SK-N-MC (cell line): ENCODE data around the gene PAEP.
"Not testable (repeated sequence)": the region's sequence is repeated elsewhere in the genome, so short reads cannot be mapped to it uniquely, and the experiment has no call there.

Experiments
- DNase-seq: peaks from one replicate; pipeline ENCODE4 v3.0.0-alpha.2; 2011; ENCODE audit warnings: low read depth, low spot score
- H3K27ac ChIP-seq: fragments of 200-600 bp; sonication (generic); 2 replicates; pipeline ENCODE4 v1.5.1; 2016; ENCODE audit warnings: mixed run types
- H3K36me3 ChIP-seq: fragments of 200-600 bp; sonication (generic); 2 replicates; pipeline ENCODE4 v1.6.1; 2017; ENCODE audit warnings: antibody characterized with exemption, low read length, mixed read lengths; ENCODE audit not compliant: insufficient read depth
- H3K4me3 ChIP-seq: fragments of 200-600 bp; sonication (generic); 2 replicates; pipeline ENCODE4 v1.5.1; 2016
- H3K9ac ChIP-seq: fragments of 200-600 bp; sonication (generic); 2 replicates; pipeline ENCODE4 v1.8.0; 2017; ENCODE audit warnings: mixed run types, mixed read lengths; ENCODE audit not compliant: insufficient read length
- H3K9me3 ChIP-seq: fragments of 200-600 bp; sonication (generic); 2 replicates; pipeline ENCODE4 v1.6.1; 2017; ENCODE audit warnings: low read depth, mild to moderate bottlenecking, antibody characterized with exemption, low read length, moderate library complexity, mixed read lengths
- EZH2 ChIP-seq: fragments of 200-600 bp; sonication (generic); IDR thresholded peaks from one replicate; pipeline ENCODE4 v1.6.1; 2017; ENCODE audit warnings: antibody characterized with exemption
- FOXP2 ChIP-seq: optimal IDR thresholded peaks from 2 replicates; pipeline ENCODE3; 2011; ENCODE audit warnings: mild to moderate bottlenecking, moderate library complexity; ENCODE audit not compliant: insufficient read depth; ENCODE audit errors: extremely low read length, control extremely low read depth
- POLR2AphosphoS5 ChIP-seq: IDR thresholded peaks from 2 replicates; pipeline ENCODE4 v1.6.1; 2012; ENCODE audit warnings: mild to moderate bottlenecking, low read depth, low read length, borderline replicate concordance

The PAEP gene

DNA sequence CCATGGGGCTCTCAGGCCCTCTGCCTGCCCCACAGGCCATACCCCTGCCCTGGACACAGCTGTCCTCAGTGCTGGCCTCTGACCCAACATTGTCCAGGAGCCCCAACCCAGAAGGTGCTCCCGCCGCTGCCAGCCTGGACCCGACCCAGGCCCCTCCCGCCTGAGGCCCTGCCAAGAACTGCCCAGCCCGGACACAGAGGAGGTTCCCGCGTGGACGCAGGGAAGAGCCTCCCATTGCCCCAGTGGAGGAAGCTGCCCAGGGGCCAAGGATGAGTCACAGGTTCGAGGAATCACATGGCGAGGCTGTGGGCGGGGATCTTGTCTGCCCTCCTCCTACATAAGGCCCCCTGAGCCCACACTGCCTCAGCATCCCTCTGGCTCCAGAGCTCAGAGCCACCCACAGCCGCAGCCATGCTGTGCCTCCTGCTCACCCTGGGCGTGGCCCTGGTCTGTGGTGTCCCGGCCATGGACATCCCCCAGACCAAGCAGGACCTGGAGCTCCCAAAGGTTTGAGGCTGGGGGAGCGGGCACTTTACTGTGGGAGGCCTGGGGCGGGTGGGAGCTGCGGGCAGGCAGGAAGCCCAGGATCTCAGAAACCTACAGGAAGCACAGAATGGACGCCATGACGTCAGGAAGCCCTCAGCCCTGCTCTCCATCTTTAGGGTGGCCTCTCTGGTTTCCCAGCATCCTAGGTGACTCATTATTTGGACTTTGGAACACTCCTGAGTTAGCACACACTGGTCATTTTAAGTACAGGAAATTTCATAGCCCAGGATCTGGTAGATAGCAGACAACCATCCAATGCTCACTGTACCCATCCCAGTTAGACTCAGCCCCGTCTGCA, at the start of gene PAEP:
TSS of gene PAEP (plus strand) at position 366 of the 844 bp plus-strand sequence.
- TF ChIP-seq FOXP2: no peak
- no peak for TF ChIP-seq EZH2
- TF ChIP-seq POLR2AphosphoS5: no peak
- no peak within 1 kb of the TSS for H3K9ac ChIP-seq
- H3K27ac ChIP-seq: no peak within 1 kb of the TSS
- no peaks in the 10 kb centered on the region for H3K36me3 ChIP-seq
- DNase-seq: no peak
- H3K4me3 ChIP-seq: no peak within 1 kb of the TSS
- no peaks in the 10 kb centered on the region for H3K9me3 ChIP-seq

- H3K4me3 ChIP-seq: no peak overlapping the region
- no peak for TF ChIP-seq FOXP2
- no peak for TF ChIP-seq EZH2
- TF ChIP-seq POLR2AphosphoS5: no peak
- no peaks in the 10 kb centered on the region for H3K36me3 ChIP-seq
These were observed 49.3 kb upstream of the PAEP start for GRCh38 chr9:135512241-135512603.

GRCh38 chr9:135512904-135513303, 48.7 kb upstream of the PAEP start:
- Histone ChIP-seq H3K4me3 (no peak overlapping the region), H3K36me3 (no peaks in the 10 kb centered on the region), H3K9ac (no peak overlapping the region), H3K9me3 (no peaks in the 10 kb centered on the region), H3K27ac (no peak overlapping the region)
- no peak for DNase-seq
- TF ChIP-seq EZH2 (no peak), FOXP2 (no peak), POLR2AphosphoS5 (no peak)

More at GRCh38 chr9:135512241-135512603, 49.3 kb upstream of the PAEP start:
- DNase-seq: no peak
- Histone ChIP-seq H3K9me3 (no peaks in the 10 kb centered on the region), H3K9ac (no peak overlapping the region), H3K27ac (no peak overlapping the region)

GRCh38 chr9:135513351-135513846, 48.2 kb upstream of the PAEP start:
- no peak overlapping the region for H3K4me3 ChIP-seq
- DNase-seq: no peak
- H3K27ac ChIP-seq: no peak overlapping the region
- TF ChIP-seq FOXP2: no peak
- no peaks in the 10 kb centered on the region for H3K9me3 ChIP-seq
- H3K36me3 ChIP-seq: no peaks in the 10 kb centered on the region
- H3K9ac ChIP-seq: no peak overlapping the region

DNA sequence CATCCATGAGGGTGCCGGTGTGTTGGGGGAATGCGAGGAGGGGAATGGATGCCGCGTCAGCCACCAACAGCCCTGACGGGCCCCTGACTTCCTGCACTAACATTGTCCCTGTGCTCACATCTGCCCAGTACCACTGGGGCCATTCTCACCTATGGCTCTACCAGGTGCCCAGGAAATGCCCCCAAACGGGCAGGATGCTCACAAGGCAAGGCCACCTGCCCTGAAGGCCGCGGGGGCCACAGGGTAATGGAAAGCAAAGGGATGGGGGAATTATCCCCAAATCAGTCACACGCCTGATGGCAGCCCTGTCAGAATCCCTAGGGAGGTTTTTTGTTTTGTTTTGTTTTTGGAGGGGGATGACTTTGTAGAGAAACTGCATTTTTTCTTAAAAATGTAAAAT, 47.6 kb upstream of the PAEP start:
- H3K36me3 ChIP-seq, H3K9me3 ChIP-seq, H3K27ac ChIP-seq, DNase-seq, H3K4me3 ChIP-seq, H3K9ac ChIP-seq: not testable (repeated sequence)

DNA sequence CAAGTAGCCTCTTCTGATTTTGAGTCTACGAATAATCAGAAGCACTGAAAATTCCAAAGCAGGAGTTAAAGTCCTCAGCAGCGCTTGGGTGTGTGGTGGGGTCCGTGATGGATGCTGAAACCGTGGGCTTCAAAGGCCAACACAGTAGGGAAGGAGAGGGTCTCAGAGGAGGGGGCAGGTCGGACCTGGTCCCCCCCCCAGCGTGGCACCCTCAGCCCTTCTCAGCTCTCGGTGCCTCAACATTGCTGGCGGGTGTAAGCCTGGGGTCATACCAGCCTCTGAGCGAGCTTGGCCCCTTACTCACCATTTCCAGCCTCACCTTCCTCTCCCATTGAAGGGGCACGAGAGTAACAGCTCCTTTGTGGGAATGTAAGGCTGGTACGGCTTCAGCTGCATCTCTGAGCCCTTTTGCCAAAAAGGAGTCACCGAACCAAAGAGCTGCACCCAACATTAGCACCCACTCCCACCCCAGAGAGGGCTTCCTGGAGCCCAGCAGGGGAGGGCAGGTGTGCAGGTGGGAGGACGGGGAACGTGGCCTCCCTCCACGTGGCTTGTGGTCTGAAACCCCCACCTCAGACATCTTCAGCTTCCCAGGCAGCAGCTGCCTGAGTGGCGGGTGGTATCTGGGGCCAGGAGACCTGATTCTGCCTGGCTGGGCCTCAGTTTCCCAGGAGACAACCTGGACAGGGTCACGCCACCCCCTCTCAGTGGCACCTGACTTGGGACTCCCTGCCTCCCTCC, 47.0 kb upstream of the PAEP start:
- TF ChIP-seq POLR2AphosphoS5 (no peak), FOXP2 (no peak), EZH2 (no peak)
- H3K36me3 ChIP-seq: no peaks in the 10 kb centered on the region
- H3K9ac ChIP-seq: no peak overlapping the region
- DNase-seq: no peak
- no peak overlapping the region for H3K4me3 ChIP-seq
- no peaks in the 10 kb centered on the region for H3K9me3 ChIP-seq
- H3K27ac ChIP-seq: no peak overlapping the region

- no peaks in the 10 kb centered on the region for H3K9me3 ChIP-seq
- no peaks in the 10 kb centered on the region for H3K36me3 ChIP-seq
- no peak for DNase-seq
- H3K4me3 ChIP-seq: no peak overlapping the region
- H3K27ac ChIP-seq: no peak overlapping the region
- TF ChIP-seq FOXP2 (no peak), EZH2 (no peak), POLR2AphosphoS5 (no peak)
- H3K9ac ChIP-seq: no peak overlapping the region
These were observed 46.2 kb upstream of the PAEP start for GRCh38 chr9:135515083-135515951.
